HFFc6 (cell line): ENCODE measurements around the gene ESRRB. TPM values are rescaled to one million over a fixed set of nuclear protein-coding genes. Genes with fewer than 3 reads are reported as not detected.
"Not testable (repeated sequence)": the region's sequence is repeated elsewhere in the genome, so short reads cannot be mapped to it uniquely, and the experiment has no call there.

ENCODE experiments used
- DNase-seq: peaks from one replicate; pipeline ENCODE4 v3.0.0-alpha.2; 2018
- H3K27ac Mint-ChIP-seq: 2 replicates; pipeline ENCODE4 v1.8.0; 2020; ENCODE audit warnings: mild to moderate bottlenecking, mixed read lengths
- H3K27me3 Mint-ChIP-seq: 2 replicates; pipeline ENCODE4 v1.8.0; 2021; ENCODE audit warnings: mild to moderate bottlenecking, moderate library complexity, mixed read lengths; ENCODE audit not compliant: insufficient read depth
- H3K36me3 Mint-ChIP-seq: 2 replicates; pipeline ENCODE4 v1.8.0; 2021; ENCODE audit warnings: low read depth, mixed read lengths
- H3K4me1 Mint-ChIP-seq: 2 replicates; pipeline ENCODE4 v1.8.0; 2020; ENCODE audit warnings: low read depth, mixed read lengths
- H3K4me3 Mint-ChIP-seq: 2 replicates; pipeline ENCODE4 v1.8.0; 2020; ENCODE audit warnings: mild to moderate bottlenecking, moderate library complexity, mixed read lengths
- H3K9me3 Mint-ChIP-seq: 2 replicates; pipeline ENCODE4 v1.8.0; 2020; ENCODE audit warnings: mild to moderate bottlenecking, mixed read lengths
- CTCF ChIP-seq: fragments of 200-600 bp; sonication (generic); IDR thresholded peaks from 2 replicates; pipeline ENCODE4 v1.5.0; 2021; ENCODE audit warnings: antibody characterized with exemption, mild to moderate bottlenecking
- total RNA-seq, 6 experiments: library from RNA; stranded (reverse); fragmentation: NEBNext Ultra II Directional; extraction: Animal tissue kit (Norgen Biotek cat#: 25700); gene quantifications; 2 replicates in 1 of 6; 3 replicates in 5 of 6; pipeline ENCODE4 v1.2.3, GENCODE V29; 2021

The ESRRB gene
- total RNA-seq, 6 experiments from 2014 or later, result not detected

- Mint-ChIP-seq H3K27me3 (peaks cover 16% of the 10 kb centered on the region; the same call in 1 of the 2 replicates), H3K4me3 (no peak overlapping the region), H3K36me3 (no peaks in the 10 kb centered on the region), H3K9me3 (no peaks in the 10 kb centered on the region; the same call in 1 of the 2 replicates), H3K27ac (no peak overlapping the region), H3K4me1 (no peaks in the 10 kb centered on the region)
- no peak for TF ChIP-seq CTCF
- no peak for DNase-seq
These were observed 155.9 kb downstream of the ESRRB start for GRCh38 chr14:76531821-76532318.

- not testable (repeated sequence) for H3K27me3 Mint-ChIP-seq, H3K36me3 Mint-ChIP-seq, H3K4me1 Mint-ChIP-seq, H3K9me3 Mint-ChIP-seq, H3K4me3 Mint-ChIP-seq, DNase-seq, H3K27ac Mint-ChIP-seq
These were observed 160.7 kb downstream of the ESRRB start for GRCh38 chr14:76536636-76537035.

GRCh38 chr14:76537906-76538647 lies 162.1 kb downstream of the ESRRB start:
- no peaks in the 10 kb centered on the region for H3K4me1 Mint-ChIP-seq
- no peak for TF ChIP-seq CTCF
- no peak for DNase-seq
- no peak overlapping the region for H3K4me3 Mint-ChIP-seq
- no peaks in the 10 kb centered on the region for H3K9me3 Mint-ChIP-seq
- no peak overlapping the region for H3K27ac Mint-ChIP-seq
- H3K27me3 Mint-ChIP-seq, result peaks cover 8% of the 10 kb centered on the region; the same call in 1 of the 2 replicates
- H3K36me3 Mint-ChIP-seq, result no peaks in the 10 kb centered on the region

- Mint-ChIP-seq H3K27me3 (peaks cover 11% of the 10 kb centered on the region), H3K9me3 (no peaks in the 10 kb centered on the region), H3K4me1 (no peaks in the 10 kb centered on the region), H3K27ac (no peak overlapping the region), H3K4me3 (no peak overlapping the region), H3K36me3 (no peaks in the 10 kb centered on the region)
- DNase-seq, result no peak
- no peak for TF ChIP-seq CTCF
These were observed 162.7 kb downstream of the ESRRB start for GRCh38 chr14:76538648-76539008.

- Mint-ChIP-seq H3K27me3 (peaks cover 11% of the 10 kb centered on the region), H3K27ac (no peak overlapping the region), H3K4me1 (no peaks in the 10 kb centered on the region), H3K36me3 (no peaks in the 10 kb centered on the region), H3K4me3 (no peak overlapping the region), H3K9me3 (no peaks in the 10 kb centered on the region)
- TF ChIP-seq CTCF, result no peak
- DNase-seq, result no peak
These were observed 163.2 kb downstream of the ESRRB start for GRCh38 chr14:76539130-76539529.

- H3K27me3 Mint-ChIP-seq, result peaks cover 6% of the 10 kb centered on the region
- no peak for TF ChIP-seq CTCF
- no peaks in the 10 kb centered on the region for H3K9me3 Mint-ChIP-seq
- no peaks in the 10 kb centered on the region for H3K4me1 Mint-ChIP-seq
- no peaks in the 10 kb centered on the region for H3K36me3 Mint-ChIP-seq
- H3K27ac Mint-ChIP-seq, result no peak overlapping the region
- no peak for DNase-seq
- H3K4me3 Mint-ChIP-seq, result no peak overlapping the region
These were observed 165.8 kb downstream of the ESRRB start for GRCh38 chr14:76541594-76542219.
